H1 (cell line): ENCODE measurements around the gene VGLL4. TPM values are rescaled to one million over a fixed set of nuclear protein-coding genes. Genes with fewer than 3 reads are reported as not detected.

Experiments used
- CTCF ChIA-PET: fragments of 300-600 bp; sonication (Branson Sonifier 250); formaldehyde crosslinking; loops from one replicate; lab custom pipeline; 2021; ENCODE audit not compliant: partially characterized antibody; lab: Charles Lee
- POLR2A ChIA-PET: fragments of 300-600 bp; sonication (Branson Sonifier 250); formaldehyde crosslinking; loops from one replicate; lab custom pipeline; 2021; ENCODE audit warnings: inconsistent platforms; ENCODE audit not compliant: partially characterized antibody; lab: Charles Lee
- DNase-seq, 2 experiments: peaks; one replicate each; pipeline versions ENCODE4 v3.0.0 to v3.0.0-alpha.2; 2010 to 2022; ENCODE audit warnings: low spot score in 2 of 2, low read depth in 1 of 2, mixed read lengths in 1 of 2
- FAIRE-seq: peaks from 2 replicates; lab custom pipeline; 2011; peaks lifted over from hg19 to GRCh38; lab: Jason Lieb, UNC
- H2AFZ ChIP-seq: 2 replicates; pipeline ENCODE4 v1.8.1; 2012; ENCODE audit warnings: low read length, inconsistent platforms
- H2AK5ac ChIP-seq: 2 replicates; pipeline ENCODE4 v1.6.1; 2013; ENCODE audit warnings: low read depth, low read length
- H2BK120ac ChIP-seq: replicated peaks from 2 replicates; pipeline ENCODE3; 2013; ENCODE audit warnings: low read depth, low read length, inconsistent platforms
- H2BK12ac ChIP-seq: 2 replicates; pipeline ENCODE4 v1.6.1; 2013; ENCODE audit warnings: low read depth, low read length
- H2BK15ac ChIP-seq: 2 replicates; pipeline ENCODE4 v1.6.1; 2013; ENCODE audit warnings: low read length
- H2BK20ac ChIP-seq: 2 replicates; pipeline ENCODE4 v1.6.1; 2013; ENCODE audit warnings: low read length
- H2BK5ac ChIP-seq: 2 replicates; pipeline ENCODE4 v1.6.1; 2013; ENCODE audit warnings: low read depth, low read length
- H3K14ac ChIP-seq: 2 replicates; pipeline ENCODE4 v1.6.1; 2013; ENCODE audit warnings: inconsistent platforms; ENCODE audit not compliant: insufficient read length
- H3K18ac ChIP-seq: 2 replicates; pipeline ENCODE4 v1.6.1; 2013; ENCODE audit warnings: low read length; ENCODE audit errors: extremely low read depth
- H3K23ac ChIP-seq: 2 replicates; pipeline ENCODE4 v1.6.1; 2013; ENCODE audit warnings: inconsistent platforms; ENCODE audit not compliant: insufficient read length
- H3K23me2 ChIP-seq: 2 replicates; pipeline ENCODE4 v1.6.1; 2013; ENCODE audit warnings: low read depth, low read length
- H3K27ac ChIP-seq: 2 replicates; pipeline ENCODE4 v1.6.1; 2011; ENCODE audit warnings: low read depth, low read length, inconsistent platforms
- H3K27me3 ChIP-seq, 4 experiments: replicated peaks in 1 of 4; 1 replicate in 1 of 4; 2 replicates in 3 of 4; pipeline versions ENCODE4 v1.6.1 to v1.8.1; 2011 to 2013; ENCODE audit warnings: low read length in 3 of 4, mild to moderate bottlenecking in 3 of 4, inconsistent platforms in 2 of 4, mixed read lengths in 2 of 4, moderate library complexity in 1 of 4; ENCODE audit not compliant: control insufficient read depth in 3 of 4, insufficient read depth in 3 of 4; ENCODE audit errors: extremely low read depth in 1 of 4
- H3K36me3 ChIP-seq, 4 experiments: 2 replicates each; pipeline versions ENCODE4 v1.6.1 to v1.8.1; 2011 to 2013; ENCODE audit warnings: mild to moderate bottlenecking in 4 of 4, low read length in 3 of 4, moderate library complexity in 2 of 4, control low read depth in 1 of 4, inconsistent platforms in 1 of 4; ENCODE audit not compliant: insufficient read depth in 4 of 4, control insufficient read depth in 2 of 4
- H3K4ac ChIP-seq: replicated peaks from 2 replicates; pipeline ENCODE3; 2013; ENCODE audit warnings: low read length, low read depth, mixed read lengths, inconsistent platforms; ENCODE audit not compliant: insufficient read length
- H3K4me1 ChIP-seq, 4 experiments: replicated peaks in 1 of 4; 1 replicate in 1 of 4; 2 replicates in 3 of 4; pipeline versions ENCODE4 v1.6.1 to v1.8.1; 2011 to 2013; ENCODE audit warnings: low read length in 3 of 4, inconsistent platforms in 2 of 4, mixed read lengths in 1 of 4; ENCODE audit not compliant: insufficient read depth in 4 of 4, control insufficient read depth in 3 of 4
- H3K4me2 ChIP-seq, 2 experiments: 2 replicates each; pipeline versions ENCODE4 v1.6.1 to v1.8.1; 2011 to 2013; ENCODE audit warnings: low read depth in 2 of 2, low read length in 2 of 2, control low read depth in 1 of 2, inconsistent platforms in 1 of 2, mild to moderate bottlenecking in 1 of 2; ENCODE audit not compliant: insufficient read depth in 1 of 2
- H3K4me3 ChIP-seq, 4 experiments: fragments of 200-600, 300-600 bp in 1 of 4; sonication (generic), shearing (Covaris generic), sonication (Bioruptor Twin) in 1 of 4; 2 replicates each; pipeline versions ENCODE4 v1.5.1 to v1.8.1; 2011 to 2016; ENCODE audit warnings: low read length in 4 of 4, low read depth in 3 of 4, control low read depth in 2 of 4, inconsistent platforms in 2 of 4, mild to moderate bottlenecking in 2 of 4, mixed read lengths in 1 of 4, moderate library complexity in 1 of 4; ENCODE audit not compliant: insufficient read depth in 2 of 4; ENCODE audit errors: extremely low read depth in 1 of 4
- H3K56ac ChIP-seq: replicated peaks from 2 replicates; pipeline ENCODE3; 2013; ENCODE audit warnings: low read depth, mild to moderate bottlenecking, mixed read lengths, low read length, inconsistent platforms; ENCODE audit not compliant: insufficient read length
- H3K79me1 ChIP-seq: 2 replicates; pipeline ENCODE4 v1.6.1; 2013; ENCODE audit warnings: low read depth, low read length, control low read depth
- H3K79me2 ChIP-seq, 2 experiments: 2 replicates each; pipeline versions ENCODE4 v1.6.1 to v1.8.1; 2012 to 2013; ENCODE audit warnings: low read length in 2 of 2, mild to moderate bottlenecking in 2 of 2, inconsistent platforms in 1 of 2; ENCODE audit not compliant: insufficient read depth in 2 of 2, control insufficient read depth in 1 of 2
- H3K9ac ChIP-seq, 4 experiments: replicated peaks in 1 of 4; 1 replicate in 1 of 4; 2 replicates in 3 of 4; pipeline versions ENCODE4 v1.6.1 to v1.8.1; 2011 to 2013; ENCODE audit warnings: low read depth in 3 of 4, low read length in 3 of 4, control low read depth in 2 of 4, mild to moderate bottlenecking in 2 of 4, moderate library complexity in 2 of 4, inconsistent platforms in 1 of 4; ENCODE audit errors: extremely low read depth in 1 of 4
- H3K9me3 ChIP-seq, 2 experiments: 2 replicates each; pipeline versions ENCODE4 v1.6.1 to v1.8.1; 2012 to 2013; ENCODE audit warnings: mild to moderate bottlenecking in 2 of 2, moderate library complexity in 2 of 2, control low read depth in 1 of 2, inconsistent platforms in 1 of 2, low read depth in 1 of 2, low read length in 1 of 2, mixed read lengths in 1 of 2; ENCODE audit not compliant: insufficient read depth in 2 of 2
- H4K20me1 ChIP-seq, 2 experiments: replicated peaks in 1 of 2; 2 replicates each; pipeline versions ENCODE3 to v1.8.1; 2011 to 2013; ENCODE audit warnings: inconsistent platforms in 2 of 2, low read length in 2 of 2, mild to moderate bottlenecking in 1 of 2; ENCODE audit not compliant: insufficient read depth in 2 of 2, control insufficient read depth in 1 of 2
- H4K5ac ChIP-seq: 2 replicates; pipeline ENCODE4 v1.6.1; 2013; ENCODE audit warnings: low read length, low read depth, mixed read lengths, inconsistent platforms; ENCODE audit not compliant: insufficient read length
- H4K8ac ChIP-seq: 2 replicates; pipeline ENCODE4 v1.8.0; 2013; ENCODE audit warnings: mild to moderate bottlenecking, moderate library complexity, low read length, inconsistent platforms; ENCODE audit not compliant: insufficient read depth; ENCODE audit errors: extremely low read depth
- H4K91ac ChIP-seq: replicated peaks from 2 replicates; pipeline ENCODE3; 2013; ENCODE audit warnings: low read length, mixed read lengths, inconsistent platforms; ENCODE audit not compliant: insufficient read length
- CHD1 ChIP-seq: IDR thresholded peaks from 2 replicates; pipeline ENCODE4 v1.6.1; 2012; ENCODE audit warnings: low read depth, low read length, improper control_type of control experiment
- CTBP2 ChIP-seq: IDR thresholded peaks from 2 replicates; pipeline ENCODE4 v1.7.0; 2011; ENCODE audit warnings: borderline replicate concordance, mild to moderate bottlenecking, moderate library complexity, mixed read lengths, low read length; ENCODE audit not compliant: insufficient read depth, insufficient read length
- NANOG ChIP-seq: IDR thresholded peaks from 2 replicates; pipeline ENCODE4 v1.6.1; 2011; ENCODE audit warnings: low read length, low read depth, mild to moderate bottlenecking, inconsistent platforms; ENCODE audit not compliant: insufficient read depth, poor library complexity, severe bottlenecking
- POU5F1 ChIP-seq: IDR thresholded peaks from 2 replicates; pipeline ENCODE4 v1.6.1; 2011; ENCODE audit warnings: low read depth, mild to moderate bottlenecking, low read length, moderate library complexity
- TEAD4 ChIP-seq: IDR thresholded peaks from 2 replicates; pipeline ENCODE4 v1.6.1; 2012; ENCODE audit warnings: low read depth, low read length, inconsistent platforms, mixed read lengths
- WGBS, 2 experiments: shearing (Covaris generic) in 1 of 2; methylation state at CpG; one replicate each; pipeline versions ENCODE4 v1.1.6 to v1.1.7; 2013 to 2015; ENCODE audit warnings: low lambda C conversion rate in 2 of 2, mixed read lengths in 2 of 2, inconsistent platforms in 1 of 2, low coverage in 1 of 2, missing lambda C conversion rate in 1 of 2; ENCODE audit not compliant: insufficient replicate concordance in 2 of 2, insufficient coverage in 1 of 2, insufficient read length in 1 of 2; ENCODE audit errors: extremely low coverage in 1 of 2, missing lambda C conversion rate in 1 of 2; 5-methylcytosine and 5-hydroxymethylcytosine counted together
- polyA plus RNA-seq, 7 experiments: library from polyadenylated mRNA; depleted of rRNA in 3 of 7; stranded (reverse) in 5 of 7; unstranded in 2 of 7; fragments of >200 nt in 5 of 7; fragments of 200-250 nt in 2 of 7; gene quantifications; 1 replicate in 5 of 7; 2 replicates in 1 of 7; 4 replicates in 1 of 7; pipeline versions ENCODE4 v1.2.1 to v1.2.3, GENCODE V29; 2011 to 2013; ENCODE audit warnings: missing spikeins in 2 of 7, mixed read lengths in 2 of 7
- total RNA-seq: library from RNA; stranded (reverse); fragmentation: NEBNext Ultra II Directional; extraction: Animal tissue kit (Norgen Biotek cat#: 25700); gene quantifications from 2 replicates; pipeline ENCODE4 v1.2.1, GENCODE V29; 2021

The VGLL4 gene
- total and polyA plus RNA-seq, 2 of the 8 experiments (the other 6 are each of a cell fraction or from before 2014, with no cell fraction given): 45.1 to 50.0 TPM

GRCh38 chr3:11602239-11602840 is 41.4 kb downstream of the VGLL4 start:
- Histone ChIP-seq H4K20me1 (peaks cover 4 to 7% of the 10 kb centered on the region in 2 experiments), H2BK15ac (no peak overlapping the region)
- 81% methylated on average over 11 of the region's 11 CpGs; no CpG with 5 or more reads in 1 of the 2 experiments for WGBS, 2 experiments

More at GRCh38 chr3:11602239-11602840, 41.4 kb downstream of the VGLL4 start:
- Histone ChIP-seq H3K79me2 (peaks cover 3 to 72% of the 10 kb centered on the region in 2 experiments; a peak in 3 of 4 replicates), H3K27ac (no peak overlapping the region), H3K56ac (no peak overlapping the region), H3K4me1 (peaks cover 4 to 21% (median 17%) of the 10 kb centered on the region in 4 experiments), H3K9ac (no peak overlapping the region), H3K14ac (no peak overlapping the region), H2BK12ac (no peak overlapping the region), H3K27me3 (no peaks in the 10 kb centered on the region), H3K4ac (no peak overlapping the region)
- no peak for DNase-seq
- TF ChIP-seq POU5F1: no peak
- TF ChIP-seq CHD1: no peak
- TF ChIP-seq NANOG: no peak
- no peak for TF ChIP-seq CTBP2
- TF ChIP-seq TEAD4: no peak
- TF ChIP-seq, all 59 proteins: peak for 0
- Histone ChIP-seq H3K79me1 (peaks cover 4% of the 10 kb centered on the region), H3K23me2 (no peaks in the 10 kb centered on the region), H3K23ac (no peak overlapping the region), H4K5ac (no peak overlapping the region), H3K9me3 (no peaks in the 10 kb centered on the region), H2AK5ac (no peak overlapping the region), H3K18ac (no peak overlapping the region), H2BK5ac (no peak overlapping the region), H3K4me2 (no peak overlapping the region), H3K4me3 (no peak overlapping the region), H2BK20ac (no peak overlapping the region), H2AFZ (no peak overlapping the region), H4K91ac (no peak overlapping the region), H4K8ac (no peak overlapping the region), H3K36me3 (peaks cover 0 to 10% (median 6%) of the 10 kb centered on the region in 4 experiments; a peak in 3 of 8 replicates), H2BK120ac (no peak overlapping the region)
- ChIA-PET CTCF (interaction anchor here (1.9 kb wide), 1 partner anchor 49 kb away, joined by 5 read pairs; no protein-coding TSS in a partner anchor), POLR2A (interaction anchor here (1.0 to 2.1 kb wide), 3 partner anchors 9 to 41 kb away, joined by 3 to 6 read pairs (median 4); partner anchors contain the start of gene VGLL4)
- FAIRE-seq: no peak
